Loucy (cell line): ENCODE measurements around the gene SMPX.

Source experiments
- H2AFZ ChIP-seq: fragments of 200-600 bp; sonication (generic); 2 replicates; pipeline ENCODE4 v1.6.0; 2016; ENCODE audit warnings: antibody characterized with exemption, mild to moderate bottlenecking, low read length, moderate library complexity
- H3F3A ChIP-seq: fragments of 200-600 bp; 2 replicates; pipeline ENCODE4 v1.6.0; 2016; ENCODE audit warnings: antibody characterized with exemption, low read depth, mild to moderate bottlenecking
- H3K27me3 ChIP-seq: fragments of 200-600 bp; sonication (generic); 2 replicates; pipeline ENCODE4 v1.6.1; 2014; ENCODE audit warnings: low read length, mild to moderate bottlenecking; ENCODE audit not compliant: insufficient read depth, poor library complexity, severe bottlenecking
- H3K36me3 ChIP-seq: fragments of 200-600 bp; sonication (generic); 2 replicates; pipeline ENCODE4 v1.6.1; 2016; ENCODE audit warnings: low read length; ENCODE audit not compliant: insufficient read depth
- H3K4me1 ChIP-seq: fragments of 200-600 bp; sonication (generic); 2 replicates; pipeline ENCODE4 v1.5.1; 2014; ENCODE audit warnings: low read length, mild to moderate bottlenecking; ENCODE audit not compliant: insufficient read depth, poor library complexity, severe bottlenecking
- H3K4me2 ChIP-seq: fragments of 200-600 bp; sonication (generic); 2 replicates; pipeline ENCODE4 v1.6.0; 2014; ENCODE audit warnings: antibody characterized with exemption, low read length, low read depth, mild to moderate bottlenecking; ENCODE audit not compliant: poor library complexity, severe bottlenecking
- H3K4me3 ChIP-seq: fragments of 200-600 bp; sonication (generic); 2 replicates; pipeline ENCODE4 v1.5.1; 2014; ENCODE audit warnings: low read length, mild to moderate bottlenecking, mixed read lengths; ENCODE audit not compliant: poor library complexity, severe bottlenecking
- H3K79me2 ChIP-seq: fragments of 200-600 bp; sonication (generic); 2 replicates; pipeline ENCODE4 v1.6.1; 2014; ENCODE audit warnings: low read length; ENCODE audit not compliant: insufficient read depth
- H3K9ac ChIP-seq: fragments of 200-600 bp; sonication (generic); 2 replicates; pipeline ENCODE4 v1.6.0; 2014; ENCODE audit warnings: mild to moderate bottlenecking, low read depth, low read length, moderate library complexity; ENCODE audit not compliant: poor library complexity, severe bottlenecking
- H3K9me2 ChIP-seq: fragments of 200-600 bp; sonication (generic); replicated peaks from 2 replicates; pipeline ENCODE4 v1.6.1; 2016; ENCODE audit warnings: low read depth, low read length, mixed read lengths
- H3K9me3 ChIP-seq: fragments of 200-600 bp; sonication (generic); 2 replicates; pipeline ENCODE4 v1.6.1; 2014; ENCODE audit warnings: mild to moderate bottlenecking, antibody characterized with exemption, low read length, low read depth; ENCODE audit not compliant: insufficient read depth
- H4K20me1 ChIP-seq: fragments of 200-600 bp; sonication (generic); 2 replicates; pipeline ENCODE4 v1.6.0; 2014; ENCODE audit warnings: antibody characterized with exemption, low read length, mild to moderate bottlenecking; ENCODE audit not compliant: insufficient read depth, poor library complexity, severe bottlenecking
- EZH2phosphoT487 ChIP-seq: fragments of 200-600 bp; IDR thresholded peaks from 2 replicates; pipeline ENCODE4 v1.6.1; 2018; ENCODE audit warnings: antibody characterized with exemption, mild to moderate bottlenecking, moderate library complexity, borderline replicate concordance
- TF ChIP-seq, protein P1 (sequence below): fragments of 200-600 bp; sonication (generic); conservative IDR thresholded peaks from 2 replicates; pipeline ENCODE4 v1.5.1; 2014; ENCODE audit warnings: mild to moderate bottlenecking, antibody characterized with exemption, low read length

SMPX gene

DNA sequence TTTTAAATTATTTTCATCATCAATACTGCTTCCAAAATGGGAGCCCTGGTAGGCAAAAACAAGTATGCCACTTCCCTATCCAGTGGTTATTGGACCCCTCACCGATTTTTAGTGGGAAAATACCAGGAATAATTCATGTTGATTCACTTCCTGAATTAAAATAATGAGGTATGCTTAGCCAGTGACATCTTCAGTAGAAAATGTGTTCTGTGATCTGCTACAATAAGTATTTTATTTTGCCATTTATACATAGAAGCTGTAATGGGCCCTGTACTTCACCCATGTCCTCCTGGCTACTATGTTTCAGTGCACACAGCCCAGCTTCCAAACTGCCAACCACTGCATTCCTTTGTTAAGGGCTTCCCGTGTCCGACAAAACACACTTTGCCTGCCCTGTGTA is 58.8 kb downstream of the SMPX start:
- Histone ChIP-seq H2AFZ (no peak overlapping the region), H3K27me3 (no peaks in the 10 kb centered on the region), H3K4me3 (no peak overlapping the region), H3K79me2 (no peaks in the 10 kb centered on the region), H3K9me3 (no peaks in the 10 kb centered on the region), H3K4me1 (no peaks in the 10 kb centered on the region), H3K4me2 (no peak overlapping the region), H4K20me1 (no peaks in the 10 kb centered on the region), H3K9me2 (no peaks in the 10 kb centered on the region), H3K9ac (no peak overlapping the region), H3F3A (no peaks in the 10 kb centered on the region), H3K36me3 (no peaks in the 10 kb centered on the region)
- TF ChIP-seq EZH2phosphoT487: no peak
- TF ChIP-seq, protein P1, sequence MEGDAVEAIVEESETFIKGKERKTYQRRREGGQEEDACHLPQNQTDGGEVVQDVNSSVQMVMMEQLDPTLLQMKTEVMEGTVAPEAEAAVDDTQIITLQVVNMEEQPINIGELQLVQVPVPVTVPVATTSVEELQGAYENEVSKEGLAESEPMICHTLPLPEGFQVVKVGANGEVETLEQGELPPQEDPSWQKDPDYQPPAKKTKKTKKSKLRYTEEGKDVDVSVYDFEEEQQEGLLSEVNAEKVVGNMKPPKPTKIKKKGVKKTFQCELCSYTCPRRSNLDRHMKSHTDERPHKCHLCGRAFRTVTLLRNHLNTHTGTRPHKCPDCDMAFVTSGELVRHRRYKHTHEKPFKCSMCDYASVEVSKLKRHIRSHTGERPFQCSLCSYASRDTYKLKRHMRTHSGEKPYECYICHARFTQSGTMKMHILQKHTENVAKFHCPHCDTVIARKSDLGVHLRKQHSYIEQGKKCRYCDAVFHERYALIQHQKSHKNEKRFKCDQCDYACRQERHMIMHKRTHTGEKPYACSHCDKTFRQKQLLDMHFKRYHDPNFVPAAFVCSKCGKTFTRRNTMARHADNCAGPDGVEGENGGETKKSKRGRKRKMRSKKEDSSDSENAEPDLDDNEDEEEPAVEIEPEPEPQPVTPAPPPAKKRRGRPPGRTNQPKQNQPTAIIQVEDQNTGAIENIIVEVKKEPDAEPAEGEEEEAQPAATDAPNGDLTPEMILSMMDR: no peak

DNA sequence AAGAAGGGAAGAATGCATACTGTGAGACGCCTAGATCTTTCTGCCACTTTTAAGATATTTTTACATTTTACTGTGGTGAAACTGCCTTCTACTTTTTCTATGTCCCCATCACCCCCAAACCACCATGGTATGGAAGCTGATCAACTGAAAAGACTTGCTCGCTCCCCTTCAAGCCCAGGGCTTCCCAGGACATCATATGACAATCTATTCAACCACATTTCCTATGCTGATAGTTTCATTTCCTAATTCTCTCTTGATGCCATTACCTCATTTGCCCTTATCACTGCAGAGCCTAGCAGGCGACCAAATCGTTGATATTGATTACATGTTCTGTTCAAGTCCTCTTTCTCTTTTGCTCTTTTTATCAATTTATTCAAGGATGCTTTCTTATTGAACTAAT is 59.6 kb downstream of the SMPX start:
- Histone ChIP-seq H3F3A (no peaks in the 10 kb centered on the region), H3K4me3 (no peak overlapping the region)

DNA sequence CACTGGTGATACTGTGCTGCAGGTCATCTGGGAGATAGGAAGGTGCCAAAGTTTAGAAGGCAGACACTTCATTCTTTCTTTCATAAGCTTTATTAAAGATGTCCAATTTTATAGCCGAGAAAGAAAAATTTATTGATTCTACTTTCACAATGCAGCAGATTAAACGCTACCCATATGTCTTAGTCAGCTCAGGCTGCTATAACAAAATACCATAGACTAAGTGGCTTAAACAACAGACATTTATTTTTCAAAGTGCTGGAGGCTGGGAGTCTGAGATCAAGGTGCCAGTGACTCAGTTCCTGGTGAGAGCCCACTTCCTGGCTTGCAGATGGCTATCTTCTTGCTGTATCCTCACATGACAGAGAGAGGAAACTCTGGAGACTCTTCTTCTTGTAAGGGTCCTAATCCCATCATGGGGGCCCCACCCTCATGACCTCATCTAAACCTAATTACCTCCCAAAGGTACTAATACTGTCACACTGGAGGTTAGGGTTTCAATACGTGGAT is 66.4 kb downstream of the SMPX start:
- no peaks in the 10 kb centered on the region for H3K79me2 ChIP-seq
- H3F3A ChIP-seq: no peaks in the 10 kb centered on the region
- no peak overlapping the region for H2AFZ ChIP-seq
- no peaks in the 10 kb centered on the region for H3K36me3 ChIP-seq
- H4K20me1 ChIP-seq: no peaks in the 10 kb centered on the region
- H3K9me3 ChIP-seq: no peaks in the 10 kb centered on the region
- no peak overlapping the region for H3K4me3 ChIP-seq
- H3K4me1 ChIP-seq: no peaks in the 10 kb centered on the region
- no peak overlapping the region for H3K4me2 ChIP-seq
- no peaks in the 10 kb centered on the region for H3K27me3 ChIP-seq
- no peaks in the 10 kb centered on the region for H3K9me2 ChIP-seq
- TF ChIP-seq, protein P1: no peak
- no peak for TF ChIP-seq EZH2phosphoT487
- H3K9ac ChIP-seq: no peak overlapping the region

More for the DNA sequence above, 59.6 kb downstream of the SMPX start:
- TF ChIP-seq, protein P1: no peak
- no peak for TF ChIP-seq EZH2phosphoT487
- no peaks in the 10 kb centered on the region for H3K4me1 ChIP-seq
- no peaks in the 10 kb centered on the region for H3K9me3 ChIP-seq
- no peaks in the 10 kb centered on the region for H4K20me1 ChIP-seq
- no peaks in the 10 kb centered on the region for H3K79me2 ChIP-seq
- H3K27me3 ChIP-seq: no peaks in the 10 kb centered on the region
- H3K9ac ChIP-seq: no peak overlapping the region
- H2AFZ ChIP-seq: no peak overlapping the region
- H3K9me2 ChIP-seq: no peaks in the 10 kb centered on the region
- no peaks in the 10 kb centered on the region for H3K36me3 ChIP-seq
- H3K4me2 ChIP-seq: no peak overlapping the region
